ENCODE data around the gene PRKG2.

PRKG2 gene

GRCh38 chr4:81137446-81137845, 77.6 kb downstream of the PRKG2 start:
- no peak overlapping the region for H3K27ac ChIP-seq
- TF ChIP-seq CTCF (IDR thresholded peaks at IDR 0.05) (no peak), ZFX (IDR thresholded peaks at IDR 0.05; ENCODE audit: borderline replicate concordance) (no peak)

DNA sequence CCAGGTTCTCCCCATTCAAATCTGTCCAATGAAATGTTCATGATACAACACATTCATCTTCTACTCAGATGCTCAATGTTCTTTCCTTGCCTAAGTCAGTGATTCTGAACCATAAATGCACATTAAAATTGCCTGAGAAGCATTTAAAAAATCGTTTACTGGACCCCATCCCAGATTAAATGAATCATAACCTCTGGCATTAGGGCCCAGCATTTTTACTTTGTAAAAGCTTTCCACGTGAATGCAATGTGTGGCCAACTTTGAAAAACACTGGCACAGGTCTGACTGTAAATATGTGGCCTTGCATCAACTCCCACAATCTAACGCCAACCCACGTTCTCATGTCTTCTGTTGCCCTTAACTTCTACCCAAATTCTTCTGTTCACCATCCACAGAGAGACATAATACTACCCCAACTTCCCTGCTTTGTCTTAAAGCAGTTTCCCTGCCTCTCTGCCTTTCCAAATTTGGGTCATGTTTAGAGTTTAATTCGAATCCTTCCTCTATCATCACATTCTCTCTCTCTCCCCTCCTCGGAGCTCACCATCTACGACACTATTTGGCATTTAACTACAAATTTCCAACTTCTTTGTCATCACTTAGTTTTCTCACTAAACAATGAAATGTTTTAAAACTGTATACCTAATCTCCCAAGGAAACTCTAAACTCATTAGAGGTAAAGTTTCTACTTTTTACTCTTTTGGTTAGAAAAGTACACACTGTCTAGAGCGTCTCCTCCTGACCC, 78.7 kb downstream of the PRKG2 start:
- TF ChIP-seq ZFX (IDR thresholded peaks at IDR 0.05; ENCODE audit: borderline replicate concordance) (no peak), CTCF (IDR thresholded peaks at IDR 0.05) (no peak)

GRCh38 chr4:81135501-81135900, 79.5 kb downstream of the PRKG2 start:
- H3K27ac ChIP-seq, result no peak overlapping the region
- TF ChIP-seq CTCF (IDR thresholded peaks at IDR 0.05), result no peak
- TF ChIP-seq ZFX (IDR thresholded peaks at IDR 0.05; ENCODE audit: borderline replicate concordance), result no peak

More for the DNA sequence above, 78.7 kb downstream of the PRKG2 start:
- H3K27ac ChIP-seq, result no peak overlapping the region

GRCh38 chr4:81131563-81131962, 83.5 kb downstream of the PRKG2 start:
- H3K27ac ChIP-seq, result no peak overlapping the region
- TF ChIP-seq ZFX (IDR thresholded peaks at IDR 0.05; ENCODE audit: borderline replicate concordance), result no peak
- TF ChIP-seq CTCF (IDR thresholded peaks at IDR 0.05), result no peak

- no peak overlapping the region for H3K27ac ChIP-seq
- TF ChIP-seq ZFX (IDR thresholded peaks at IDR 0.05; ENCODE audit: borderline replicate concordance), result no peak
These were observed 84.0 kb downstream of the PRKG2 start for GRCh38 chr4:81131066-81131465.

- no peak overlapping the region for H3K27ac ChIP-seq
- no peak for TF ChIP-seq CTCF (IDR thresholded peaks at IDR 0.05)
- no peak for TF ChIP-seq ZFX (IDR thresholded peaks at IDR 0.05; ENCODE audit: borderline replicate concordance)
These were observed 84.5 kb downstream of the PRKG2 start for GRCh38 chr4:81130569-81130968.

- TF ChIP-seq ZFX (IDR thresholded peaks at IDR 0.05; ENCODE audit: borderline replicate concordance) (no peak), CTCF (IDR thresholded peaks at IDR 0.05) (no peak)
- H3K27ac ChIP-seq, result no peak overlapping the region
These were observed 95.0 kb downstream of the PRKG2 start for GRCh38 chr4:81120055-81120454.

- H3K27ac ChIP-seq, result no peak overlapping the region
- TF ChIP-seq ZFX (IDR thresholded peaks at IDR 0.05; ENCODE audit: borderline replicate concordance) (no peak), CTCF (IDR thresholded peaks at IDR 0.05) (no peak)
These were observed 96.9 kb downstream of the PRKG2 start for GRCh38 chr4:81118086-81118485.

All from 22Rv1 (cell line).